CD14-positive monocyte (primary cell): Measurements from ENCODE around the gene TRAK2. TPM values are rescaled to one million over a fixed set of nuclear protein-coding genes. Genes with fewer than 3 reads are reported as not detected.

Experiments used
- DNase-seq, 3 donors: peaks; one replicate each; pipeline ENCODE4 v3.0.0-alpha.2; 2011 to 2022
- H2AFZ ChIP-seq: 2 replicates; pipeline ENCODE4 v1.6.0; 2012; ENCODE audit warnings: mild to moderate bottlenecking, low read depth, low read length, inconsistent platforms; ENCODE audit not compliant: insufficient read depth, poor library complexity, severe bottlenecking
- H3K27ac ChIP-seq, 2 donors: 1 replicate in 1 of 2; 2 replicates in 1 of 2; pipeline ENCODE4 v1.5.1; 2012 to 2013; ENCODE audit warnings: low read length in 2 of 2, control low read depth in 1 of 2, inconsistent platforms in 1 of 2, low read depth in 1 of 2, mild to moderate bottlenecking in 1 of 2
- H3K27me3 ChIP-seq, 2 donors: one replicate each; pipeline versions ENCODE4 v1.6.0 to v1.6.1; 2011 to 2013; ENCODE audit warnings: low read length in 2 of 2; ENCODE audit not compliant: control insufficient read depth in 2 of 2, insufficient read depth in 2 of 2
- H3K36me3 ChIP-seq, 2 donors: replicated peaks in 1 of 2; 1 replicate in 1 of 2; 2 replicates in 1 of 2; pipeline versions ENCODE4 v1.5.1 to v1.6.1; 2012 to 2013; ENCODE audit warnings: low read length in 2 of 2, control low read depth in 1 of 2, inconsistent platforms in 1 of 2, mild to moderate bottlenecking in 1 of 2; ENCODE audit not compliant: insufficient read depth in 2 of 2, control insufficient read depth in 1 of 2
- H3K4me1 ChIP-seq, 2 donors: 1 replicate in 1 of 2; 2 replicates in 1 of 2; pipeline versions ENCODE4 v1.5.1 to v1.6.1; 2012 to 2013; ENCODE audit warnings: low read length in 2 of 2, control low read depth in 1 of 2, inconsistent platforms in 1 of 2, mild to moderate bottlenecking in 1 of 2, moderate library complexity in 1 of 2; ENCODE audit not compliant: insufficient read depth in 2 of 2, control insufficient read depth in 1 of 2
- H3K4me2 ChIP-seq: replicated peaks from 2 replicates; pipeline ENCODE3; 2012; ENCODE audit warnings: low read length, moderate library complexity, mild to moderate bottlenecking; ENCODE audit not compliant: poor library complexity, severe bottlenecking; ENCODE audit errors: extremely low read depth
- H3K4me3 ChIP-seq, 3 experiments: fragments of 200-600 bp in 1 of 3; sonication (generic) in 1 of 3; replicated peaks in 1 of 3; 1 replicate in 2 of 3; 2 replicates in 1 of 3; pipeline ENCODE4 v1.5.1; 2011 to 2013; ENCODE audit warnings: low read length in 3 of 3, mild to moderate bottlenecking in 3 of 3, control low read depth in 2 of 3, low read depth in 2 of 3, inconsistent platforms in 1 of 3, moderate library complexity in 1 of 3
- H3K79me2 ChIP-seq: 2 replicates; pipeline ENCODE4 v1.6.0; 2012; ENCODE audit warnings: mild to moderate bottlenecking, control low read depth, inconsistent platforms, low read length, moderate library complexity; ENCODE audit not compliant: insufficient read depth
- H3K9ac ChIP-seq: 2 replicates; pipeline ENCODE4 v1.6.0; 2017; ENCODE audit warnings: low read length, mild to moderate bottlenecking; ENCODE audit not compliant: insufficient read depth, poor library complexity, severe bottlenecking
- H3K9me3 ChIP-seq, 2 donors: replicated peaks in 1 of 2; 1 replicate in 1 of 2; 2 replicates in 1 of 2; pipeline versions ENCODE4 v1.5.1 to v1.6.1; 2012 to 2013; ENCODE audit warnings: low read length in 2 of 2, control low read depth in 1 of 2; ENCODE audit not compliant: control insufficient read depth in 1 of 2, insufficient read depth in 1 of 2
- H4K20me1 ChIP-seq: 2 replicates; pipeline ENCODE4 v1.6.0; 2012; ENCODE audit warnings: mild to moderate bottlenecking, low read length, control low read depth, moderate library complexity; ENCODE audit not compliant: insufficient read depth
- H3K27ac Mint-ChIP-seq, 7 donors: one replicate each; pipeline ENCODE4 v1.8.0; 2020; ENCODE audit warnings: mild to moderate bottlenecking in 7 of 7, mixed read lengths in 7 of 7, moderate library complexity in 6 of 7, inconsistent platforms in 2 of 7
- H3K27me3 Mint-ChIP-seq, 3 donors: one replicate each; pipeline ENCODE4 v1.8.0; 2021 to 2022; ENCODE audit warnings: low read depth in 3 of 3, mild to moderate bottlenecking in 3 of 3, mixed read lengths in 3 of 3, moderate library complexity in 3 of 3, inconsistent platforms in 1 of 3
- H3K36me3 Mint-ChIP-seq, 2 donors: one replicate each; pipeline ENCODE4 v1.8.0; 2020; ENCODE audit warnings: mixed read lengths in 2 of 2, inconsistent platforms in 1 of 2, mild to moderate bottlenecking in 1 of 2
- H3K4me1 Mint-ChIP-seq: one replicate; pipeline ENCODE4 v1.8.0; 2020; ENCODE audit warnings: mild to moderate bottlenecking, mixed read lengths
- H3K4me3 Mint-ChIP-seq, 2 donors: one replicate each; pipeline ENCODE4 v1.8.0; 2020; ENCODE audit warnings: mild to moderate bottlenecking in 2 of 2, mixed read lengths in 2 of 2, moderate library complexity in 1 of 2
- H3K9me3 Mint-ChIP-seq, 7 donors: one replicate each; pipeline ENCODE4 v1.8.0; 2020 to 2022; ENCODE audit warnings: mixed read lengths in 7 of 7, mild to moderate bottlenecking in 6 of 7, moderate library complexity in 6 of 7, inconsistent platforms in 2 of 7
- WGBS: methylation state at CpG from one replicate; pipeline ENCODE4 v1.1.5; 2013; ENCODE audit warnings: missing lambda C conversion rate; ENCODE audit not compliant: insufficient coverage; 5-methylcytosine and 5-hydroxymethylcytosine counted together
- intact Hi-C, 2 donors: fragments of 100-400 bp; cut with micrococcal nuclease; formaldehyde crosslinking; loops; one replicate each; pipeline versions ENCODE4 v1.15.0 to v1.15.1; 2023
- polyA plus RNA-seq, 3 donors: library from polyadenylated mRNA; depleted of rRNA in 1 of 3; unstranded in 2 of 3; stranded (reverse) in 1 of 3; fragments of 300-500 nt in 2 of 3; fragments of >200 nt in 1 of 3; fragmentation: Illumina TruSeq in 2 of 3; gene quantifications; 1 replicate in 2 of 3; 2 replicates in 1 of 3; pipeline ENCODE4 v1.2.3, GENCODE V29; 2012 to 2021
- TF ChIP-seq, protein P1 (sequence below): fragments of 200-600 bp; IDR thresholded peaks from one replicate; pipeline ENCODE4 v1.8.0; 2022; ENCODE audit warnings: antibody characterized with exemption, mild to moderate bottlenecking

TRAK2 gene
- polyA plus RNA-seq, 3 donors = 7.6 to 16.8 (median 15.3) TPM

- Histone ChIP-seq H3K79me2 (peaks cover 8% of the 10 kb centered on the region), H3K4me3 (no peak overlapping the region), H3K9me3 (no peaks in the 10 kb centered on the region), H3K9ac (no peak overlapping the region), H3K4me2 (no peak overlapping the region), H3K36me3 (peaks cover 2 to 5% of the 10 kb centered on the region in 2 donors), H3K27ac (no peak overlapping the region), H3K27me3 (no peaks in the 10 kb centered on the region), H3K4me1 (peaks cover under 1 to 5% of the 10 kb centered on the region in 2 donors), H2AFZ (no peak overlapping the region), H4K20me1 (peaks cover 13% of the 10 kb centered on the region)
- Mint-ChIP-seq H3K4me1 (peaks cover 10% of the 10 kb centered on the region), H3K9me3 (peaks cover 0 to 2% (median 0%) of the 10 kb centered on the region in 7 donors), H3K4me3 (no peak overlapping the region), H3K36me3 (peaks cover 13 to 20% of the 10 kb centered on the region in 2 donors), H3K27ac (no peak overlapping the region), H3K27me3 (no peaks in the 10 kb centered on the region)
- TF ChIP-seq, protein P1, sequence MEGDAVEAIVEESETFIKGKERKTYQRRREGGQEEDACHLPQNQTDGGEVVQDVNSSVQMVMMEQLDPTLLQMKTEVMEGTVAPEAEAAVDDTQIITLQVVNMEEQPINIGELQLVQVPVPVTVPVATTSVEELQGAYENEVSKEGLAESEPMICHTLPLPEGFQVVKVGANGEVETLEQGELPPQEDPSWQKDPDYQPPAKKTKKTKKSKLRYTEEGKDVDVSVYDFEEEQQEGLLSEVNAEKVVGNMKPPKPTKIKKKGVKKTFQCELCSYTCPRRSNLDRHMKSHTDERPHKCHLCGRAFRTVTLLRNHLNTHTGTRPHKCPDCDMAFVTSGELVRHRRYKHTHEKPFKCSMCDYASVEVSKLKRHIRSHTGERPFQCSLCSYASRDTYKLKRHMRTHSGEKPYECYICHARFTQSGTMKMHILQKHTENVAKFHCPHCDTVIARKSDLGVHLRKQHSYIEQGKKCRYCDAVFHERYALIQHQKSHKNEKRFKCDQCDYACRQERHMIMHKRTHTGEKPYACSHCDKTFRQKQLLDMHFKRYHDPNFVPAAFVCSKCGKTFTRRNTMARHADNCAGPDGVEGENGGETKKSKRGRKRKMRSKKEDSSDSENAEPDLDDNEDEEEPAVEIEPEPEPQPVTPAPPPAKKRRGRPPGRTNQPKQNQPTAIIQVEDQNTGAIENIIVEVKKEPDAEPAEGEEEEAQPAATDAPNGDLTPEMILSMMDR = no peak
- intact Hi-C loops = no loop called here
- DNase-seq = no peak
Measured at GRCh38 chr2:201411421-201411820, 39.8 kb downstream of the TRAK2 start.

DNA sequence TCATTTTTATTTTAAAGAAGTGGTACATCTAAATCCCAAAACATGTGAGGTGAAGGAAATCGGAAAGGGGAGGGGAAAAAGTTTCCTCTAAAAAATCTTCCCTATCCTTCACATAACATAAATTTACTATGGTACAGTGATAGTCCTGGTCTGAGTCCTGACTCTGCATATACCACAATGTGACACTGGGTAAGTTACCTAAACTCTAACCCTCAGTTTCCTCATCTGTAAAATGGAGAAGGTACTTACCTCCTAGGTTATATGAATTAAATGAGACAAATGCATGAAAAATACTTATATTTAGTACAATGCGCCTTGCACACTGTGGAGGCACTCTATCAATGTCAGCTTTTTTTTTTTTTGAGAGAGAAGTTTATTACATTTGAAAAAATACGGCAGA lies 42.3 kb downstream of the TRAK2 start:
- no peak overlapping the region for H3K27ac Mint-ChIP-seq

More for the DNA sequence above, 42.3 kb downstream of the TRAK2 start:
- WGBS = no CpG with 5 or more reads among the region's 3 CpGs
- Mint-ChIP-seq H3K4me1 (peaks cover 13% of the 10 kb centered on the region), H3K9me3 (peaks cover 0 to 2% (median 0%) of the 10 kb centered on the region in 7 donors), H3K36me3 (peaks cover 22 to 31% of the 10 kb centered on the region in 2 donors), H3K27me3 (peaks cover 0 to 2% (median 0%) of the 10 kb centered on the region in 3 donors), H3K4me3 (no peak overlapping the region)
- Histone ChIP-seq H3K79me2 (peaks cover 8% of the 10 kb centered on the region), H3K9me3 (no peaks in the 10 kb centered on the region), H3K36me3 (peaks cover 6 to 20% of the 10 kb centered on the region in 2 donors), H3K27ac (no peak overlapping the region), H4K20me1 (peaks cover 5% of the 10 kb centered on the region), H3K9ac (no peak overlapping the region), H3K4me1 (peaks cover 3 to 9% of the 10 kb centered on the region in 2 donors), H2AFZ (no peak overlapping the region), H3K27me3 (no peaks in the 10 kb centered on the region), H3K4me3 (no peak overlapping the region), H3K4me2 (no peak overlapping the region)
- TF ChIP-seq, protein P1 = no peak
- DNase-seq = no peak
- intact Hi-C loops = no loop called here
